GM12878 (cell line): ENCODE data around the gene COL17A1. TPM values are rescaled to one million over a fixed set of nuclear protein-coding genes. Genes with fewer than 3 reads are reported as not detected.
A peak's percentile ranks its signal among the peaks of the same experiment; 100 is the strongest.

Experiments
- ATAC-seq: fragments of 200-7000 bp; cut with Tn5 transposase; 3 replicates; pipeline ENCODE4 v1.9.1; 2020; ENCODE audit warnings: mild to moderate bottlenecking, moderate library complexity
- BruUV-seq: library from RNA; stranded (reverse); fragments of 400-500 nt; replicated peaks from 2 replicates; lab custom pipeline; 2021; lab: Mats Ljungman, UMichigan
- CTCF ChIA-PET: fragments of 300-600 bp; sonication (Branson Sonifier 250); formaldehyde crosslinking; extraction: SDS; loops from one replicate; lab custom pipeline; 2021; ENCODE audit warnings: inconsistent platforms; lab: Yijun Ruan, JAX
- POLR2A ChIA-PET: fragments of 350-600 bp; formaldehyde crosslinking; extraction: SDS; loops from one replicate; lab custom pipeline; 2021; ENCODE audit warnings: inconsistent platforms; lab: Charles Lee
- RAD21 ChIA-PET: fragments of 300-600 bp; sonication (Branson Sonifier 250); formaldehyde crosslinking; loops from one replicate; lab custom pipeline; 2023; ENCODE audit warnings: antibody characterized with exemption; ENCODE audit not compliant: unreplicated experiment; lab: Charles Lee
- SMC1A ChIA-PET: fragments of 300-600 bp; sonication (Branson Sonifier 250); formaldehyde crosslinking; loops from one replicate; lab custom pipeline; 2023; ENCODE audit not compliant: unreplicated experiment, uncharacterized antibody; lab: Charles Lee
- DNase-seq: peaks from one replicate; pipeline ENCODE4 v3.0.0-alpha.2; 2011; ENCODE audit warnings: low read depth, low spot score
- FAIRE-seq: peaks from 3 replicates; lab custom pipeline; 2011; peaks lifted over from hg19 to GRCh38; lab: Jason Lieb, UNC
- H2AFZ ChIP-seq: 2 replicates; pipeline ENCODE4 v1.6.0; 2011; ENCODE audit warnings: low read depth, low read length, control low read depth; ENCODE audit not compliant: control insufficient read depth
- H3K27ac ChIP-seq: 2 replicates; pipeline ENCODE4 v1.5.1; 2011; ENCODE audit warnings: control low read depth; ENCODE audit not compliant: control insufficient read depth, insufficient read depth
- H3K27me3 ChIP-seq, 2 experiments: replicated peaks in 1 of 2; 2 replicates each; pipeline versions ENCODE4 v1.6.0 to v1.6.1; 2011; ENCODE audit warnings: low read length in 1 of 2; ENCODE audit not compliant: control insufficient read depth in 2 of 2, insufficient read depth in 2 of 2
- H3K36me3 ChIP-seq, 2 experiments: 2 replicates each; pipeline ENCODE4 v1.5.1; 2011; ENCODE audit warnings: low read length in 1 of 2; ENCODE audit not compliant: control insufficient read depth in 2 of 2, insufficient read depth in 2 of 2
- H3K4me1 ChIP-seq: 2 replicates; pipeline ENCODE4 v1.6.1; 2011; ENCODE audit warnings: mild to moderate bottlenecking, low read length, moderate library complexity, mixed read lengths; ENCODE audit not compliant: control insufficient read depth, insufficient read depth
- H3K4me2 ChIP-seq: 2 replicates; pipeline ENCODE4 v1.6.0; 2011; ENCODE audit warnings: control low read depth; ENCODE audit not compliant: control insufficient read depth, insufficient read depth
- H3K4me3 ChIP-seq: fragments of 200-600 bp; sonication (generic); 2 replicates; pipeline ENCODE4 v1.5.1; 2016
- H3K79me2 ChIP-seq: 2 replicates; pipeline ENCODE4 v1.6.0; 2011; ENCODE audit warnings: low read length; ENCODE audit not compliant: control insufficient read depth, insufficient read depth
- H3K9ac ChIP-seq: 2 replicates; pipeline ENCODE4 v1.8.0; 2011; ENCODE audit warnings: low read length, control low read depth, mixed read lengths; ENCODE audit not compliant: control insufficient read depth, insufficient read depth
- H3K9me3 ChIP-seq: replicated peaks from 3 replicates; pipeline ENCODE4 v1.5.1; 2011; ENCODE audit warnings: mild to moderate bottlenecking, low read length; ENCODE audit not compliant: control insufficient read depth, insufficient read depth
- H4K20me1 ChIP-seq: 2 replicates; pipeline ENCODE4 v1.6.0; 2011; ENCODE audit not compliant: control insufficient read depth, insufficient read depth
- ATF7 ChIP-seq: fragments of 450-650 bp; IDR thresholded peaks from 2 replicates; pipeline ENCODE4 v1.6.1; 2016; ENCODE audit warnings: low read depth, mild to moderate bottlenecking
- BRCA1 ChIP-seq: IDR thresholded peaks from 2 replicates; pipeline ENCODE4 v1.6.1; 2011; ENCODE audit warnings: low read depth, low read length, improper control_type of control experiment
- EP300 ChIP-seq, 2 experiments: fragments of 150-350 bp in 1 of 2; IDR thresholded peaks; 2 replicates each; pipeline ENCODE4 v1.6.1; 2011 to 2012; ENCODE audit warnings: low read depth in 2 of 2, low read length in 2 of 2, borderline replicate concordance in 1 of 2, improper control_type of control experiment in 1 of 2, inconsistent platforms in 1 of 2; ENCODE audit not compliant: control insufficient read depth in 1 of 2
- ETV6 ChIP-seq, 2 experiments: fragments of 450-650 bp in 1 of 2; IDR thresholded peaks in 1 of 2; conservative IDR thresholded peaks in 1 of 2; 2 replicates each; pipeline ENCODE4 v1.6.1; 2014; ENCODE audit warnings: antibody characterized with exemption in 1 of 2, borderline replicate concordance in 1 of 2, low read depth in 1 of 2, mild to moderate bottlenecking in 1 of 2, moderate library complexity in 1 of 2
- IKZF1 ChIP-seq: fragments of 450-650 bp; conservative IDR thresholded peaks from 2 replicates; pipeline ENCODE4 v1.6.1; 2017; ENCODE audit warnings: antibody characterized with exemption, mild to moderate bottlenecking
- IKZF2 ChIP-seq, 2 experiments: fragments of 450-650 bp; IDR thresholded peaks; 2 replicates each; pipeline ENCODE4 v1.6.1; 2017; ENCODE audit warnings: mild to moderate bottlenecking in 2 of 2, moderate library complexity in 2 of 2
- MTA2 ChIP-seq: fragments of 450-650 bp; IDR thresholded peaks from 2 replicates; pipeline ENCODE4 v1.6.1; 2016; ENCODE audit warnings: low read depth, mild to moderate bottlenecking, moderate library complexity
- MYB ChIP-seq: fragments of 150-350 bp; IDR thresholded peaks from 2 replicates; pipeline ENCODE4 v1.6.1; 2014; ENCODE audit warnings: mild to moderate bottlenecking, low read depth, low read length, borderline replicate concordance
- RAD21 ChIP-seq: IDR thresholded peaks from 2 replicates; pipeline ENCODE4 v1.6.1; 2011; ENCODE audit warnings: mild to moderate bottlenecking, low read depth, low read length, moderate library complexity; ENCODE audit not compliant: insufficient read depth
- USF2 ChIP-seq: IDR thresholded peaks from 2 replicates; pipeline ENCODE4 v1.6.1; 2011; ENCODE audit warnings: low read depth, low read length, improper control_type of control experiment, borderline replicate concordance
- ZNF217 ChIP-seq: fragments of 450-650 bp; IDR thresholded peaks from 2 replicates; pipeline ENCODE4 v1.6.1; 2017; ENCODE audit warnings: antibody characterized with exemption, mild to moderate bottlenecking
- ZNF24 ChIP-seq: fragments of 450-650 bp; IDR thresholded peaks from 2 replicates; pipeline ENCODE4 v1.6.1; 2017; ENCODE audit warnings: antibody characterized with exemption, mild to moderate bottlenecking
- WGBS: methylation state at CpG from one replicate; pipeline ENCODE4 v1.1.6; 2016; ENCODE audit warnings: low lambda C conversion rate; ENCODE audit not compliant: insufficient replicate concordance, insufficient coverage; ENCODE audit errors: missing lambda C conversion rate; 5-methylcytosine and 5-hydroxymethylcytosine counted together
- in situ Hi-C: fragments of 300-500 bp; cut with MboI; formaldehyde crosslinking; loops from 9 replicates; pipeline ENCODE4 v1.14.3; 2018; ENCODE audit warnings: mixed read lengths
- intact Hi-C: fragments of 100-400 bp; cut with micrococcal nuclease; formaldehyde crosslinking; loops from one replicate; pipeline ENCODE4 v1.14.2; 2022; ENCODE audit not compliant: unreplicated experiment
- polyA plus RNA-seq, 11 experiments: library from polyadenylated mRNA; depleted of rRNA in 4 of 11; unstranded in 6 of 11; stranded (reverse) in 5 of 11; fragments of >200 nt; fragmentation: Nextera tagmentation in 4 of 11; fragmentation: Illumina TruSeq in 1 of 11; extraction: Ambion mirVana in 4 of 11; extraction: Trizol in 1 of 11; gene quantifications; 1 replicate in 1 of 11; 2 replicates in 10 of 11; pipeline versions ENCODE4 v1.2.1 to v1.2.3, GENCODE V29; 2011 to 2016; ENCODE audit warnings: inconsistent platforms in 2 of 11, missing spikeins in 2 of 11, low read depth in 1 of 11
- total RNA-seq, 4 experiments: library from RNA; depleted of rRNA in 3 of 4; stranded (reverse); fragments of >200 nt in 3 of 4; fragmentation: Illumina TruSeq in 1 of 4; extraction: Trizol in 1 of 4; gene quantifications; 2 replicates each; pipeline versions ENCODE4 v1.2.1 to v1.2.3, GENCODE V29; 2013 to 2021
- TF ChIP-seq, protein P1 (sequence below): fragments of 450-650 bp; IDR thresholded peaks from 2 replicates; pipeline ENCODE4 v1.6.1; 2018; ENCODE audit warnings: mild to moderate bottlenecking, low read depth, moderate library complexity; ENCODE audit not compliant: partially characterized antibody
- TF ChIP-seq, protein P2 (sequence below): fragments of 450-650 bp; IDR thresholded peaks from 2 replicates; pipeline ENCODE4 v1.6.1; 2016; ENCODE audit warnings: mild to moderate bottlenecking
- TF ChIP-seq, protein P3 (sequence below): IDR thresholded peaks from 2 replicates; pipeline ENCODE4 v1.6.1; 2011; ENCODE audit warnings: mild to moderate bottlenecking, low read depth, low read length, moderate library complexity; ENCODE audit not compliant: insufficient replicate concordance

The COL17A1 gene
- total and polyA plus RNA-seq, 10 of the 15 experiments (the other 5 are each of a cell fraction or from before 2014, with no cell fraction given) = 0.08 to 0.22 TPM; not detected in 8

- SMC1A ChIA-PET = interaction anchor here (0.5 to 3.1 kb wide), 11 partner anchors 8 to 193 kb away, joined by 3 to 58 read pairs (median 5); partner anchors contain the start of gene SFR1
- peak; percentile 97 for ATAC-seq
- H3K4me3 ChIP-seq = no peak overlapping the region
- TF ChIP-seq, protein P1, sequence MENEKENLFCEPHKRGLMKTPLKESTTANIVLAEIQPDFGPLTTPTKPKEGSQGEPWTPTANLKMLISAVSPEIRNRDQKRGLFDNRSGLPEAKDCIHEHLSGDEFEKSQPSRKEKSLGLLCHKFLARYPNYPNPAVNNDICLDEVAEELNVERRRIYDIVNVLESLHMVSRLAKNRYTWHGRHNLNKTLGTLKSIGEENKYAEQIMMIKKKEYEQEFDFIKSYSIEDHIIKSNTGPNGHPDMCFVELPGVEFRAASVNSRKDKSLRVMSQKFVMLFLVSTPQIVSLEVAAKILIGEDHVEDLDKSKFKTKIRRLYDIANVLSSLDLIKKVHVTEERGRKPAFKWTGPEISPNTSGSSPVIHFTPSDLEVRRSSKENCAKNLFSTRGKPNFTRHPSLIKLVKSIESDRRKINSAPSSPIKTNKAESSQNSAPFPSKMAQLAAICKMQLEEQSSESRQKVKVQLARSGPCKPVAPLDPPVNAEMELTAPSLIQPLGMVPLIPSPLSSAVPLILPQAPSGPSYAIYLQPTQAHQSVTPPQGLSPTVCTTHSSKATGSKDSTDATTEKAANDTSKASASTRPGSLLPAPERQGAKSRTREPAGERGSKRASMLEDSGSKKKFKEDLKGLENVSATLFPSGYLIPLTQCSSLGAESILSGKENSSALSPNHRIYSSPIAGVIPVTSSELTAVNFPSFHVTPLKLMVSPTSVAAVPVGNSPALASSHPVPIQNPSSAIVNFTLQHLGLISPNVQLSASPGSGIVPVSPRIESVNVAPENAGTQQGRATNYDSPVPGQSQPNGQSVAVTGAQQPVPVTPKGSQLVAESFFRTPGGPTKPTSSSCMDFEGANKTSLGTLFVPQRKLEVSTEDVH = no peak
- no peak for TF ChIP-seq ATF7
- TF ChIP-seq USF2 = no peak
- TF ChIP-seq ZNF24 = 0 out of 2 replicates have a peak, but pooled peaks have one; percentile 10
- TF ChIP-seq MTA2 = peak; percentile 61; the same call in 1 of the 2 replicates
- TF ChIP-seq ETV6 (conservative IDR thresholded peaks at IDR 0.05 in 1 of 2, IDR thresholded peaks at IDR 0.05 in 1 of 2; ENCODE audit: borderline replicate concordance in 1 of 2, low read depth in 1 of 2) = no peak
- peak; percentile 56 to 61; a peak in 3 of 4 replicates for TF ChIP-seq IKZF2 (IDR thresholded peaks at IDR 0.05)
- TF ChIP-seq IKZF1 = peak; percentile 53
- 0 out of 4 replicates have a peak, but pooled peaks of 1 of the 2 experiments have one; percentile 20 for TF ChIP-seq EP300 (IDR thresholded peaks at IDR 0.05; ENCODE audit: borderline replicate concordance in 1 of 2, control insufficient read depth in 1 of 2, low read depth in 2 of 2, low read length in 2 of 2)
- TF ChIP-seq, protein P2, sequence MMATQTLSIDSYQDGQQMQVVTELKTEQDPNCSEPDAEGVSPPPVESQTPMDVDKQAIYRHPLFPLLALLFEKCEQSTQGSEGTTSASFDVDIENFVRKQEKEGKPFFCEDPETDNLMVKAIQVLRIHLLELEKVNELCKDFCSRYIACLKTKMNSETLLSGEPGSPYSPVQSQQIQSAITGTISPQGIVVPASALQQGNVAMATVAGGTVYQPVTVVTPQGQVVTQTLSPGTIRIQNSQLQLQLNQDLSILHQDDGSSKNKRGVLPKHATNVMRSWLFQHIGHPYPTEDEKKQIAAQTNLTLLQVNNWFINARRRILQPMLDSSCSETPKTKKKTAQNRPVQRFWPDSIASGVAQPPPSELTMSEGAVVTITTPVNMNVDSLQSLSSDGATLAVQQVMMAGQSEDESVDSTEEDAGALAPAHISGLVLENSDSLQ = peak; percentile 60
- TF ChIP-seq, protein P3, sequence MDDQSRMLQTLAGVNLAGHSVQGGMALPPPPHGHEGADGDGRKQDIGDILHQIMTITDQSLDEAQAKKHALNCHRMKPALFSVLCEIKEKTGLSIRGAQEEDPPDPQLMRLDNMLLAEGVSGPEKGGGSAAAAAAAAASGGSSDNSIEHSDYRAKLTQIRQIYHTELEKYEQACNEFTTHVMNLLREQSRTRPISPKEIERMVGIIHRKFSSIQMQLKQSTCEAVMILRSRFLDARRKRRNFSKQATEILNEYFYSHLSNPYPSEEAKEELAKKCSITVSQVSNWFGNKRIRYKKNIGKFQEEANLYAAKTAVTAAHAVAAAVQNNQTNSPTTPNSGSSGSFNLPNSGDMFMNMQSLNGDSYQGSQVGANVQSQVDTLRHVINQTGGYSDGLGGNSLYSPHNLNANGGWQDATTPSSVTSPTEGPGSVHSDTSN = peak; percentile 6
- TF ChIP-seq RAD21 = no peak
- TF ChIP-seq BRCA1 = no peak
- TF ChIP-seq MYB = no peak
- 0 out of 2 replicates have a peak, but pooled peaks have one; percentile 21 for TF ChIP-seq ZNF217
- TF ChIP-seq, all 136 proteins: peak for 8
- H3K4me2 ChIP-seq = no peak overlapping the region
- RAD21 ChIA-PET = interaction anchor here (0.7 to 3.1 kb wide), 5 partner anchors 11 to 222 kb away, joined by 3 to 38 read pairs (median 5); partner anchors contain the start of gene SFR1
- H3K9me3 ChIP-seq = no peaks in the 10 kb centered on the region
- H4K20me1 ChIP-seq = no peaks in the 10 kb centered on the region
- no peaks in the 10 kb centered on the region for H3K27me3 ChIP-seq
- POLR2A ChIA-PET = interaction anchor here (1.6 to 2.7 kb wide), 3 partner anchors 12 to 182 kb away, joined by 6 to 36 read pairs (median 6); partner anchors contain the start of gene SFR1
- FAIRE-seq (no peak), DNase-seq (peak; percentile 40)
- H2AFZ ChIP-seq = no peak overlapping the region
- BruUV-seq = no TSS peak
- no peaks in the 10 kb centered on the region for H3K36me3 ChIP-seq
- H3K9ac ChIP-seq = no peak overlapping the region
- H3K79me2 ChIP-seq = no peaks in the 10 kb centered on the region
- no peak overlapping the region for H3K27ac ChIP-seq
- in situ Hi-C loops (no loop called here), intact Hi-C loops (no loop called here)
- CTCF ChIA-PET = interaction anchor here (0.5 to 2.6 kb wide), 7 partner anchors 12 to 222 kb away, joined by 3 to 47 read pairs (median 4); partner anchors contain the start of gene SFR1
- 72% methylated on average over 3 of the region's 3 CpGs for WGBS
- no peaks in the 10 kb centered on the region for H3K4me1 ChIP-seq
Observed at GRCh38 chr10:104109908-104110662, 24.4 kb upstream of the COL17A1 start.
